GM19099 (cell line): ENCODE measurements around the gene IPO9.

Source experiments
- POLR2A ChIP-seq: IDR thresholded peaks from 3 replicates; pipeline ENCODE4 v1.6.1; 2011; ENCODE audit warnings: low read depth; ENCODE audit not compliant: insufficient read length; ENCODE audit errors: extremely low read depth

The IPO9 gene

DNA sequence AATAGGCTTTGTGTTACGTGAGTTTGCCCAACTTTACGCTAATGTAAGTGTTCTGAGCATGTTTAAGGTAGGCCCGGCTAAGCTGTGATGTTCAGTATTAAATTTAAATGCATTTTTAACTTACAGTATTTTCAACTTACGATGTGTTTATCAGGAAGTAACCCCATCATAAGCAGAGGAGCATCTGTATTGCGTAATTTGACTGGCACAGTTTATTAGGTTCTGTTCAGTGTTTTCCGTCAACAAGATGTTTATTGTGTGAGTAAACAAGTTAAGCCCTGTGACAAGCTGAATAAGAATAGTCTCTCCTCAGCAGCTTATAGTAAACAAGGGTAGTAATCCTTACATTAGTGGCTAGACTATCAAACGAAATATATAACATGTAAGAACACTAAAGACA, 32.5 kb downstream of the IPO9 start:
- no peak for TF ChIP-seq POLR2A

DNA sequence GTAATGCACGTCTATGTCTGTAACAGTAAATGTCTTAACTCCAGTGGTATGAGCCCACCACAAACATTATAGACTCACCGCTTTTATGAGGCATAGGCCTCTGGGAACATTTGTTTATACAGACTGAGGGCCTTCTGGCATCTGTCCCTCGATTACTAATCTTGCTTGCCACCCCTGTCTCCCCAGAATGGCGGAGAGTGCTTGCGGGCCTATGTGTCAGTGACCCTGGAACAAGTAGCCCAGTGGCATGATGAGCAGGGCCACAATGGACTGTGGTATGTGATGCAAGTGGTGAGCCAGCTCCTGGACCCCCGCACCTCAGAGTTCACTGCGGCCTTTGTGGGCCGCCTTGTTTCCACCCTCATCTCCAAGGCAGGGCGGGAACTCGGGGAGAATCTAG, 41.4 kb downstream of the IPO9 start:
- TF ChIP-seq POLR2A: no peak

DNA sequence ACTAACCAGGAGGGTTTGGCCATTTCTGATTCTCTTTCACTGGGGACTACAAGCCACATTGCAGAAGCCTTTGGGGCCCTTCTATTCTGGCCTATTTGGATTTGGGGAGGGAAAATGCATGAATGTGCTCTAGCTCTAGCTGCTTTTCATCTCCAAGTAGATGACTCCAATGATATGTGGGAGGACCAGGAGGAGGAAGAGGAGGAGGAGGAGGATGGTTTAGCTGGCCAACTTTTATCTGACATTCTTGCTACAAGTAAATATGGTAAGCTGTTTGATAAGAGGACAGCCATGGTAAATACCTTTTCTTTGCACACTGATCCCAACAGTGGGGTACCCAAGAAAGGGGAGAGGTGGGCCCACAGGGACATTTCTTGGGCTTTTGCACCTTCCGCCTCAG, 45.7 kb downstream of the IPO9 start:
- TF ChIP-seq POLR2A: no peak

DNA sequence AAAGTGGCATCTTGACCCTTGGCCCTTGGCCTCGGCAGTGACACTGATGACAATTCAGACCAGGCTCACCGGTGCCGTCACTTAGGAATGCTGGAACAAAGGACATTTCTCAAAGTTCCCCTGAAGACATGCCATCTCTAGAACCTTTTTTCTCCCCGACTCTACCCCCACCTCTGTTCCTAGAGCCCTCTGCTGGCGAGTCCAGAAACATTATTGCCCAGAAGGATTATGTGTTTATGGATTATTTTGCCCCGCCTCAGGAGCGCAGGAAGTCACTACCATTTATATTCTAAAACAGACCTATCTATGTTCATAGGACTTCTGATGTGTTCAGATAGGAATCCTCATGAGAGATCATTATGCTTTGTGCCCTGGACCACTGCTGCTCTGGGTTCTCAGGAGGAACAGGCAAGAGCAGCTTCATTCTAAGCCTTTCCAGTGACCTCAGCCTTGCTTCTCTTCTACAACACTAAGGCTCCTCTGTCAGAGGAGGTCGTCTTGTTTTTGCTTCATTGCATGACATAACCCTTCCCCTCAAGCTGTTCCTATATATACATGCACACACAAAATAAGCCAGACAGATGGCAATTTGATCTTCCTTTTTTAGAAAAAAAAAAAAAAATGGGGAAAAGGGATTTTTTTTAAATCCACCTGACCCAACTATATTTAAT, 47.3 kb downstream of the IPO9 start:
- TF ChIP-seq POLR2A: no peak

DNA sequence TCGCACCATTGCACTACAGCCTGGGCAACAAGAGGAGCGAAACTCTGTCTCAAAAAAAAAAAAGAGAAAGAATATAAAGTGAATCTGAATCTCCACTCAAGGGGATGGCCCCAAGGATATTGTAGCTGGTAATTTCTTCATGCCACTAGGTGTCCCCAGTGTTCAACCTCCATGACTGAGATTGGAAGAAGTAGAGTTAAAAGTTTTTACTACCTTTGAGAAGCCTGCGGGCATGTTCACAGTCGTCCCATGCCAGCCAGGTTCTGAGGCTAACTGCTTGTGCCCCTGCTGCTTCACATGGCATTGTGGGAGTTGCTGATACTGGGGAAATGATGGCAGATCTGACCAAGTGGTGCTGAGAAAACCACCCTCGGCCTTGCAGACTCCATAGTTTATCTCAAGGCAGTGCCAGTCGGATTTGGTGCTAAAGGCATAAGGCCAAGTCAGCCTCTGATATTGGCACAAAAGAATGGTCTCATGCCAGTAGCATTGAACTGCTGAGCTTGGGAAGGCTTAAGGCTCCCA, 49.0 kb downstream of the IPO9 start:
- TF ChIP-seq POLR2A: no peak

DNA sequence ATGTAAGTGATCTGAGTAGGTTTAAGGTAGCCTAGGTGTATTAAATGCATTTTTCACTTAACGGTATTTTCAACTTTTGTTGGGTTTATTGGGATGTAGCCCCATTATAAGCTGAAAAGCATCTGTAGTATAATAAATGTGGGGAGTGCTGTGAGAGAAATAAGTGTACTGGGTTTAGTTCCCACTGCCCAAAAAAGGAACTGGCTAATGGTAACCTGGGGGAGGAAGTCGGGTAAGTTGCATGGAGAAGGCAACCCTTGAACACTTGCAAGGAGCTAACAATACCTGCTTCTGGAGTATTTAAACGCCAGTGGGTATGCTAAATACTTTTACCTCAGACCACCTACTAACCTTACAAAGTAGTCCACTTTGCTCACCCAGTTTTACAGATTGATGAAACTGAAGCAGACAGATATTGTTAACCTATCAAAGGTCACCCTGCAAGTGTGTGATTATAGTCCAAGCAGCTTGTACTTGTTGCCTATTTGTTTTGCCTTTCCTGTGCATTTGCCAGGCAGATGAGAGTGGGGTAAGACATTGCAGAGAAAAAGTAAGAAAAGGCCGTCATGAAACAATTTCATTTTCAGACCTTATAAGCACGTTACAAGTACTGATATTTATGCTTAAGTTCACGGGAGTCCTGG, 52.1 kb downstream of the IPO9 start:
- TF ChIP-seq POLR2A: no peak

DNA sequence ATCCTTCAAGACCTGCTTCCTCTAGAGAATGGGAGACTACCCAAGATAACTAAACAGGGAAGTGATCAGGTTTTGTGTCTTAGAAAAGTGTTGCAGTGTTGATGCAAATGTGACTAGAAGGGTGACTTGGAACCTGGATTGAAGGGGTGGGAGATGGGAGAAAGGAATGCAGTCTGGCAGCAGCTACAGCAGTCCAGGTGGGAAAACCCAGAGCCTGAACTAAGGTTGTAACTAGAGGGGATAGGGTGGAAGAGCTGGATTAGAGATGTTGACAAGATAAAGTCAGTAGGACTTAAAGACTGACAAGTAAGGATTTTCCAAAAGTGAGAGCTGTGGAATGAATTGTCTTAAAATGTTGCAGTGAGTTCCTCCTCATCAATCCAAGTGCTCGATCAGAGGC, 52.7 kb downstream of the IPO9 start:
- TF ChIP-seq POLR2A: no peak

DNA sequence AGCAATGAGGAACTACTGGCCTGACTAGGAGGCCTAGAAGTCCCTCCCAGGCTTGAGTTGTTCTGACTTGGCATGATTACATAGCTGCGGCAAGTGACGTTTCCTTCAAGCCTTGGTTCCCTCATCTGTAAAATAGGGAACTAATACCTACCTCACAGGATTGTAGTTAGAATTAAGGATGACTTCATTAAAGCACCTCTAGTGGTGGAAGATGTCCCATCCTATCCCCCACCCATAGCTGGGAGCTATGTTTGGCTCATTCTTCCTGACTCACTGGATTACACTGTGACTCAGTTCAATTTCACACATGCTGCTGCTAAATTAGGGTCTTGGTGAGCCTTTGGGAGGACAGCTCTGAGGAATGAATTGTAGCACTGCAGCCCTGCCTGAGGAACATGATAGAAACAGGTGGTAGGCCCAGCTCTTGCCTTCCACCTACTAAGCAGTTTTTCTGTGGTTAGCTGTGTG, 53.7 kb downstream of the IPO9 start:
- TF ChIP-seq POLR2A: no peak

DNA sequence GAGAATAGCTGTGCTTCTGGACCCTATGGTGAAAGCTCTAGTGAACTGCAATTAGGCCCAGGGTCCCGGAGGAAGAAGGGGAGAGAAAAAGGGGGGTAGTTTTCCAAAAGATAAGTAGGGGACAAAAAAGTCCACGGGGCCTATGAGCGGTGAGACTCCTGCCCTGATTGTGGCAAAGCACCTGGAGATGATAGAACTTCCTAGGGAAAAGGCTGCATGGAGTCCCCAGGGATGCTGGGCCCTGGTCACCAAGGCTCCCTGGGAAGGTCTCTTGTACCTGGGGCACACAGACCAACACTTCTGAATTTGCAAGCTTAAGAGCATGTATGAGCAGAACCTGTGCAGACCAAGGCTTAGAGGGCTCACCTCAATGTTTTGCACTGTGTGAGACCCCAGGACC, 54.3 kb downstream of the IPO9 start:
- TF ChIP-seq POLR2A: no peak

DNA sequence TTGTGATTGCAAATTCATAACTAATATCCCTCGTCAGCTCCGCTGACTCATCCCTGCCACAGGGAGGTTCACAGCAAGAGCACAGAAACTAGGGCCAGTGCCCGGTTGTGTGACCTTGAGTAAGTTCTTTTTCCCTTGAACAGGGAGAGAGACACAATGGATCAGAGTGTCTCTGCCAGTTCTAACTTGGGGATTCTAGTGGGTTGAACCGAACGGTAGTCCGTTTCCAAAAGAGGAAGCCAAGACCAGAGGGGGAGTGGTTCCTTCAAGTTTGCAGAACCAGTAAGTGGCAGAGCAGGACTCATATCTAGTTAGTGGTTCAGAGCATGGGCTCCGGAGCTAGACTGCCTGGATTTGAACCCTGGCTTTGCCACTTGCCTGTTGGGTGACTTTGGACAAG, 54.8 kb downstream of the IPO9 start:
- TF ChIP-seq POLR2A: no peak

DNA sequence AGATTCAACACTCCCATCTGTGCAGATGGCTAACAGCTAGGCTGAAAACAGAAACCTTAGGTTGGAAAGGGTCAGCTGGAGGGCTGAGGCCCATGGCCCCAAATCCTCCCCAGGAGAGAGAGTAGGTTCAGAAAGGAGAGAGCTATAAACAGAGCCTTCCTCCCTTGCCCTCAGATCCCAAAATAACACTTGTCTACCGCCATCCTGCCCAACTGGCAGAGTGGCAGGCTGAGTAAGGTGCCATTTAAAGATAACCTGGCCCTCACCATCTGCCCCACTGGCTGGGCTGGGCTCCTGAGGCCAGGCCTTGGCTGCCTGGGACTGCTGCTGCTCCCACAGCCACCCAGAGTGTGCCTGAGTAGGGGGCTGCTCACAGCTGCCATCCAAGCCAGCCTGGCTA, 55.5 kb downstream of the IPO9 start:
- no peak for TF ChIP-seq POLR2A

DNA sequence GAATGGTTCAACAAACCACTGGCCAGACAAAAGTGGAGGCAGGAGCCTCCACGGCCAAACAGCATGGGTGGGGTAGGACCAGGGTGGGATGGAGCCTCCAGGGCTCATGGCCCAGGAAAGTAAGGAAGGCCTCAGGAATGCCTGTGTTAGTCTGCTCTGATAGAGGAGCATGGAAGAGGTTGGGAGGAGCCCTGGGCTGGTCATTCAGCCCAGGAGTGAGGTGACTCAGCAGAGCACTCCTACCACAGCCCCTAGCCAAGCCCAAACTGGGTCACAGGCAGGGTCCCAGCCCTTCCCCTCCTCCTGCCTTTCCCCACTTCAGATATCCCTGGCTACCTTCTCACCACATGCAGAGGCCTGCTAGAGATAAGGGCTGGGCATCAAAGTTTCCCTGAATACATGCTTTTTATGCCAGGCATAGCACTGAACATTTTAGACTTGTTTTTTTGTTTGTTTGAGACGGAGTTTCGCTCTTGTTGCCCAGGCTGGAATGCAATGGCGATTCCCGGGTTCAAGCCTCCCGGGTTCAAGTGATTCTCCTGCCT, 56.6 kb downstream of the IPO9 start:
- no peak for TF ChIP-seq POLR2A

DNA sequence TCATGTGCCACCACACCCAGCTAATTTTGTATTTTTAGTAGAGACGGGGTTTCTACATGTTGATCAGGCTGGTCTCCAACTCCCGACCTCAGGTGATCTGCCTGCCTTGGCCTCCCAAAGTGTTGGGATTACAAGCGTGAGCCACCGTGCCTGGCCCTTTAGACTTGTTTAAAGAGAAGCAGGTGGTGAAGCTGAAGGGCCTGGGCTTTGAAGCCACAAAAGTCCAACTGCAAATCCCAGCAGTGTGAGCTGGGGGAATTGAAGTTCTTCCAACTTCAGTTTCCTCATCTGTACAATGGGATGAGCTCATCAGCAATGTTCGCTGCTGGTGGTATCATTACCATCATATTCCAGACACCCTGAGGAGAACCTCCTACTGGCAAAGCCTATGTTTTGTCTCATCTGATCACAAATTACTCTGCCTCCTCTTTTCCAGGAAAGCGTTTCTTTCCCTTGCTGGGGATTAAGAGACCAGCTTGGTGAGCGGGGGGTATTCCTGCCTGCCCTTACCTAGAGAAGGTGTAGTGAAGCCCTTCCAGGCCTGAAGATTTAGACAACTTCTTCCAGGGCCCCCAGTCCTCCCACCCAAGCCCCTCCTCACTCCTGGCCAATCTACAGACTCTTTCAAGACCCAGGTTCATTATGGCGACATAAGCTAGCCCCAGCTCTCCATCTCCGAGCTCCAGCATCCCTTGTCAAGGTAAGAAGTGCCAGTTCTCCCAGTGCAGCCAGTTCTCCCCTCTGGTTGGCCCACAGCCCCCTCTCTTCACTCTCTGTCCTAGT, 57.3 kb downstream of the IPO9 start:
- no peak for TF ChIP-seq POLR2A

DNA sequence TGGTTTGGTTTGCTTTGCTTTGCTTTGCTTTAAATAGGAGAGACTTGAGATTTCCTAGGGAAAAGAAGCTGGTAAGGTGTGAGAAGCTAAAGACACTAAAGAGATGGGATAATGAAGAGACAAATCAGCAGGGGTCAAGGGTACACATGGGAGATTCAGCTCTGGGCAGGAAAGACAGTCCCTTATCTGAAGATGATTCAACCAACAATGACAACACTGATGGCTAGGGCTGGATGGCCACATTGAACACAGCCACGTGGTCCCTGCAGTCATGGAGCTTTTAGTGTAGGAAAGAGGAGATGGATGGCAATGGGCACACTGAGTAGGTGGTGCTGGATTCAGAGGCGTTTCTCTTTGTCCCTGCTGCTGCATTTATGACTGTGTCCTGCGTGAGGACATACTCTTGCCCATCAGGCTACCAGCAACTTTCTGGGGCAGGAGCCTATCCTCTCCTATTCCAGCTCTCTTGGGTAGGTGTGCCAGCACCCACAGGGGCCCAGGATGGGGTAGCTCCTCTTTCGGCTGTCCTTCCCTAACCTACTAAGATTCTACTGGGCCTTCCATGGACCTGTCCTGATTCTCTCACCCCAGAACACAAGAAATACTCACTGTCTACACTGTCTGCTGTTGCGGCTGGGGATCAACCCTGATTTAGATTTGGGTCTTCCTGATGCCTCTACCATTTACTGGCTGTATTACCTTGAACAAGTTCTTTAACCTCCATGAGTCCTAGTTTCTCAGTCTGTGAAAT, 58.3 kb downstream of the IPO9 start:
- TF ChIP-seq POLR2A: no peak
